OCI-LY1 (cell line): ENCODE results near the gene TRIM29.

Experiments
- CTCF ChIP-seq: fragments of 200-600 bp; sonication (generic), shearing (Covaris generic); IDR thresholded peaks from 2 replicates; pipeline ENCODE4 v1.5.1; 2017; ENCODE audit warnings: mild to moderate bottlenecking, antibody characterized with exemption, low read length, moderate library complexity, mixed read lengths
- EZH2 ChIP-seq: fragments of 200-600 bp; sonication (generic), shearing (Covaris generic); IDR thresholded peaks from 2 replicates; pipeline ENCODE4 v1.8.0; 2017; ENCODE audit warnings: borderline replicate concordance, mixed run types, mild to moderate bottlenecking, antibody characterized with exemption, low read length, moderate library complexity, mixed read lengths

- TF ChIP-seq EZH2 (no peak), CTCF (no peak)
Measured at GRCh38 chr11:120141113-120141767, 3.3 kb upstream of the TRIM29 start.
